A673 (cell line): ENCODE measurements around the gene PID1.

ENCODE experiments used
- CTCF ChIP-seq: fragments of 300-800, 200-600 bp; sonication (generic); conservative IDR thresholded peaks from 2 replicates; pipeline ENCODE4 v1.5.1; 2017; ENCODE audit warnings: low read depth, mild to moderate bottlenecking, antibody characterized with exemption, low read length, moderate library complexity, mixed read lengths
- EZH2 ChIP-seq: fragments of 200-600 bp; sonication (generic); IDR thresholded peaks from 2 replicates; pipeline ENCODE4 v1.6.1; 2017; ENCODE audit warnings: borderline replicate concordance, low read depth, mild to moderate bottlenecking, mixed read lengths, antibody characterized with exemption, low read length; ENCODE audit not compliant: poor library complexity, severe bottlenecking

GRCh38 chr2:229080172-229080571 lies 190.9 kb downstream of the PID1 start:
- TF ChIP-seq CTCF (no peak), EZH2 (no peak)
